ENCODE results near the gene TOP2B. TPM values are rescaled to one million over a fixed set of nuclear protein-coding genes. Genes with fewer than 3 reads are reported as not detected.

The TOP2B gene
- total RNA-seq, 1 donor from 2014 or later, result 43.2 TPM

DNA sequence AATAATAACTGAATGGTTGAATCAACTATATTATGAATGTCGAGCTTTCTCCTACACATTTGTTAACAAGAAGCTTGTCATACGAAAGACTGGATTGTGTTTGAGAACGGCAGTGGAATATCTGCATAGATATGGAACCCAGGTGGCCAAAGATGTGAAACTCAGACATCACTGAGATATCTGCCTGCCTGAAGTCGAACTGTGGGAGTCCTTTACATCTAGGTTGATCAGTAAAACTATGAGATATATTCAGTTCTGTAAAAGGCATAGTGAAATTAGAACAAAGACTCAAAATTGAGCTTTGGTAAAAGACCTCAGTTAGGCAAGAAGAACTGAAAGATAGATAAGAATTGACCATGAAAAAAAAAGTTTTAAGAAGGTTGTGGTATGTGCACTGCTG is 41.5 kb upstream of the TOP2B start:
- Histone ChIP-seq H3K36me3 (ENCODE audit: control insufficient read depth, insufficient read depth, low read length) (no peaks in the 10 kb centered on the region), H3K4me3 (ENCODE audit: low read depth, low read length) (no peak overlapping the region), H3K27me3 (ENCODE audit: control insufficient read depth, insufficient read depth, low read length) (peaks cover 2% of the 10 kb centered on the region)
- TF ChIP-seq, protein P1, sequence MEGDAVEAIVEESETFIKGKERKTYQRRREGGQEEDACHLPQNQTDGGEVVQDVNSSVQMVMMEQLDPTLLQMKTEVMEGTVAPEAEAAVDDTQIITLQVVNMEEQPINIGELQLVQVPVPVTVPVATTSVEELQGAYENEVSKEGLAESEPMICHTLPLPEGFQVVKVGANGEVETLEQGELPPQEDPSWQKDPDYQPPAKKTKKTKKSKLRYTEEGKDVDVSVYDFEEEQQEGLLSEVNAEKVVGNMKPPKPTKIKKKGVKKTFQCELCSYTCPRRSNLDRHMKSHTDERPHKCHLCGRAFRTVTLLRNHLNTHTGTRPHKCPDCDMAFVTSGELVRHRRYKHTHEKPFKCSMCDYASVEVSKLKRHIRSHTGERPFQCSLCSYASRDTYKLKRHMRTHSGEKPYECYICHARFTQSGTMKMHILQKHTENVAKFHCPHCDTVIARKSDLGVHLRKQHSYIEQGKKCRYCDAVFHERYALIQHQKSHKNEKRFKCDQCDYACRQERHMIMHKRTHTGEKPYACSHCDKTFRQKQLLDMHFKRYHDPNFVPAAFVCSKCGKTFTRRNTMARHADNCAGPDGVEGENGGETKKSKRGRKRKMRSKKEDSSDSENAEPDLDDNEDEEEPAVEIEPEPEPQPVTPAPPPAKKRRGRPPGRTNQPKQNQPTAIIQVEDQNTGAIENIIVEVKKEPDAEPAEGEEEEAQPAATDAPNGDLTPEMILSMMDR (IDR thresholded peaks at IDR 0.05; ENCODE audit: insufficient read depth, low read length, severe bottlenecking), result no peak
- DNase-seq (ENCODE audit: low read depth), result no peak
- no peak for FAIRE-seq

DNA sequence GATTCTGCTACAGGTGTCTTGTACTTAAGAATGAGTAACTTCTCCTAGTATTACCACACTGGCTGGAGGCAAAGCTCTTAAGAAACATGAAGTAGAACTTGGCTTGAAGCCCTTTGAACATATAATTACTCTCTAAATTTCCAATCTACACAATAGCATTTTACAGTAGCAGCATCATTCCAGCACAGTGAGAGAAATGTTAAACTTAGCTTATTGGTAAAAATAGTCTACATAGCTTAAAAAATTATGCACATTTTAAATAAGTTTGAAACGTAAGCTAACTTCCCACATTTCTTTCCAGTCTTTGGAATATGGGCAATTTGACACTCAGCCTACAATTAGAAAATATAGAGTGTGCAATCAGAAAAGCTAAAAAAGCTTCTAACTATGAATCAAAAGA is 32.8 kb upstream of the TOP2B start:
- Histone ChIP-seq H3K4me3 (ENCODE audit: low read depth, low read length) (no peak overlapping the region), H3K36me3 (ENCODE audit: control insufficient read depth, insufficient read depth, low read length) (no peaks in the 10 kb centered on the region), H3K27me3 (ENCODE audit: control insufficient read depth, insufficient read depth, low read length) (no peaks in the 10 kb centered on the region)
- DNase-seq (ENCODE audit: low read depth), result peak; percentile 7
- TF ChIP-seq, protein P1 (IDR thresholded peaks at IDR 0.05; ENCODE audit: insufficient read depth, low read length, severe bottlenecking), result no peak
- FAIRE-seq, result no peak

DNA sequence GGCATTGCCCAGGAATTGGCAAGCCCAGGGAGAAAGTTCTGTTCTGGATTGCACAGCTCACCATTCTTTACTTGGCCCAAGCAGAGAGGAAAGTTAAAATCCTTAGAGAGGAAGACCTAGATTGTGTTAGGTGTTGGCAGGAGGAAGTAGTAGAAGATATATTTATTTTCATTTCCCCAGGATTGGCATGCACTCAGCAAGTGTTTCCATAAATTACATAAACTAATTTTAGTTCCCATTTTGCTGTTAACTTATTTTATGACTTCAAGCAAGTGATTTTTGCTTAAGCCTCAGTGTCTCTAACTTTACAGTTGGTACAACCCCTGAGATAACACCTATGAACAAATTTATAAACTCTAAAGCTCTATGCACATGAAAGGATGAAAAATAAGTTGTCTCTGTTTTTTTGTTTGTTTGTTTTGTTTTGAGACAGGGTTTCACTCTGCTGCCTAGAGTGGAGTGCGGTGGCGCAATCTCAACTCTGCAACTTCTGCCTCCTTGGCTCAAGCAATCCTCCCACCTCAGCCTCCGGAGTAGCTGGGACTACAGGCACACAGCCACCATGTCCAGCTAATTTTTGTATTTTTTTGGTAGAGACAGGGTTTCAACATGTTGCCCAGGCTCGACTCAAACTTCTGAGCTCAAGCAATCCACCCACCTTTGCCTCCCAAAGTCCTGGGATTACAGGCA is 31.2 kb upstream of the TOP2B start:
- DNase-seq (ENCODE audit: low read depth) (no peak), FAIRE-seq (no peak)
- Histone ChIP-seq H3K4me3 (ENCODE audit: low read depth, low read length) (no peak overlapping the region), H3K36me3 (ENCODE audit: control insufficient read depth, insufficient read depth, low read length) (no peaks in the 10 kb centered on the region), H3K27me3 (ENCODE audit: control insufficient read depth, insufficient read depth, low read length) (no peaks in the 10 kb centered on the region)
- TF ChIP-seq, protein P1 (IDR thresholded peaks at IDR 0.05; ENCODE audit: insufficient read depth, low read length, severe bottlenecking), result no peak

- H3K36me3 ChIP-seq (ENCODE audit: control insufficient read depth, insufficient read depth, low read length), result no peaks in the 10 kb centered on the region
- no peak overlapping the region for H3K4me3 ChIP-seq (ENCODE audit: low read depth, low read length)
- FAIRE-seq (no peak), DNase-seq (ENCODE audit: low read depth) (no peak)
- no peaks in the 10 kb centered on the region for H3K27me3 ChIP-seq (ENCODE audit: control insufficient read depth, insufficient read depth, low read length)
- TF ChIP-seq, protein P1 (IDR thresholded peaks at IDR 0.05; ENCODE audit: insufficient read depth, low read length, severe bottlenecking), result no peak
Observed at GRCh38 chr3:25693238-25693637, 28.5 kb upstream of the TOP2B start.

- Histone ChIP-seq H3K4me3 (ENCODE audit: low read depth, low read length) (no peak overlapping the region), H3K27me3 (ENCODE audit: control insufficient read depth, insufficient read depth, low read length) (no peaks in the 10 kb centered on the region), H3K36me3 (ENCODE audit: control insufficient read depth, insufficient read depth, low read length) (no peaks in the 10 kb centered on the region)
- TF ChIP-seq, protein P1 (IDR thresholded peaks at IDR 0.05; ENCODE audit: insufficient read depth, low read length, severe bottlenecking), result no peak
- no peak for DNase-seq (ENCODE audit: low read depth)
- no peak for FAIRE-seq
Observed at GRCh38 chr3:25692341-25692740, 27.6 kb upstream of the TOP2B start.

Data from bronchial epithelial cell (primary cell).